NCI-H146 treated with DMSO at 0.1 percent for 48 hours (cell line): ENCODE data around the gene MTHFD1L.

ENCODE experiments used
- DNase-seq: peaks from one replicate; lab custom pipeline; 2025; ENCODE audit not compliant: unreplicated experiment; lab: John Stamatoyannopoulos, UW

MTHFD1L gene

DNA sequence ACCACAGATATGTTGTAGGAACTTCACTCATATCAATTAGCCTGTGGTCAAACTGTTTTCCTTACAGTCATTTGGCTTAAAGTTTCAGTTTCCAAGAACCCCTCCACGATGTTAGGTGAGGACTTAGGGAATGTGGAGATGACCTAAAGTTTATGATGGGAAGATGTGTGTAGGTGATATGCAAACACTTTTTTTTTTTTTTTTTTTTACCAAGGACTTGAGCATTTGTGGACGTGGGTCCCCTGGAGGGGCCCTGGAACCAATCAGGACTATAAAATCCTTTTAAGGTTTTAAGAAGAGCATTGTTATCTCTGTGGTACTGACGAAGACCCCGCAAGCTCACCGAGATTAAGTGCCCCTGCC lies 478 bp upstream of the MTHFD1L start:
- no peak for DNase-seq

DNA sequence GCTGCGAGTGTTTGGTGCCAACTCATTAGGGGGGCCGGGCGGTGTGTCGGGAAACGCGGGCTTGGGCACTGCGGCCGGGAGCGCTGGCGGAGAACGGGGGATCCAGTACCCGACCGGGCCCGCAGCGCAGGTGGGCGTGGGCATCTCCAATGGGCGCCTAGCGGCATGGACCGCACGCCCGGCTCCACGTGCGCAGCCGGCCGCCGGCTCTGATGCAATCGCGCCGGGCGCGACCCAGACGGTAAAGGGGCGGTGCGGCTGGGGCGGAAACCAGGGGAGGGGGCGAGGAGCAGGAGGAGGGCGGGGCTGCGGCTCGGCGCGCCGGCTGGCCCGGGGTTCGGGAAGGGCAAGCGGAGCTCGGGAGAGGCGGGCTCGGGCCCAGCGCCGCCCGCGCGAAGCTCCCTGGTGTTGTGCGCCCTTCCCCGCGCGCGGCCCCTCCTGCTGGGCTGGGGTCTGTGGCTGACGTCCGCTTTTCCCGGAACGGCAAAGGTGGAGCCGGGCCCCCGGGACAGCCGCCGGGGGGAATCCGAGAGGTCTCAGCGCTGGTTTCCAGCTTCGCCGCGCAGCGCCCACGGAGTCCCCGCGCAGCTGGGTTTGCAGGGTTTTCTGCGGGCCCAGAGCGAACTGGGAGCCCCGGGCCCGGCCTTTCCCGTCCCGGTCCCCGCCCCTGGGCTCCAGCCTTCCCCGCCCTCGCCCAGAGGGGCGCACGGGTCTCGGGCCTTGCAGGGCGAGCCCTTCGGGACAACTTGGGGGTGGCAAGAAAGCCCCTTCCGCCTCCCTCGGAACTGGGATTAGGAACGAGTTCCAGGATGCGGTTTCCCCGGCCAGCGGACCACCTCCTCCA lies 867 bp downstream of the MTHFD1L start:
- peak; percentile 91 for DNase-seq

DNA sequence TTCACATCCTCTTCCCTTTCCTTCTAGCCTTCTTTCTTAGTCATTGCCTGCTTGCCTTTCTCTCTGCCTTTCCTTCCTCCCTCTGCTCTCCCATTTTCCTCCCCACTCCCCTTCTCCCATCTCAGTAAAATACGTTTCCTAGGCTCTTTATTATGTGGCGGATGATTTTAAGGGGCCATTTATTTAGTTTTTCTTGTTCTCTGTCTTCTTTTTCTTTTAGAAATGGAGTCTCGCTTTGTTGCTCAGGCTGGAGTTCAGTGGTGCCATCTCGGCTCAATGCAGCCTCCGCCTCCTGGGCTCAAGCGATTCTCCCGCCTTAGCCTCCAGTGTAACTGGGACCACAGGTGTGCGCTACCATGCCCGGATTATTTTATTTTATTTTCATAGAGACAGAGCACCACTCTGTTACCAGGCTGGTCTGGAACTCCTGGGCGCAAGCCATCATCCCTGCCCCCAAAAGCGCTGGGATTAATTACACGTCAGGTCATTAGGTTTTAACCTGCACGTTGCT lies 1.5 kb downstream of the MTHFD1L start:
- DNase-seq: no peak

DNA sequence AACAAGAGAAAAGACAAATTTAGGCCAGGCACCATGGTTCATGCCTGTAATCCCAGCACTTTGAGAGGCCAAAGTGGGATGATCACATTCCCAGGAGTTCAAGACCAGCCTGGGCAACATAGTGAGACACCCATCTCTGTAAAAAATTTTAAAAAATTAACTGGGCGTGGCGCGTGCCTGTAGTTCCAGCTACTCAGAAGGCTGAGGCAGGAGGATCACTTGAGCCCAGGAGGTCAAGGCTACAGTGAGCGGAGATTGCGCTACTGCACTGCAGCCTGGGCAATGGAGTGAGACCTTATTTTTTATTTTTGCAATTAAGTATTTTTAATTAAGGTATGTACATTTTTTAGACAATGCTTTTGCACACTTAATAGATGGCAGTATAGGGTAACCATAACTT lies 3.3 kb downstream of the MTHFD1L start:
- no peak for DNase-seq

GRCh38 chr6:150874179-150874578 lies 8.7 kb downstream of the MTHFD1L start:
- DNase-seq: no peak

- no peak for DNase-seq
Observed at GRCh38 chr6:150875841-150876240, 10.3 kb downstream of the MTHFD1L start.

- no peak for DNase-seq
Observed at GRCh38 chr6:150876598-150876997, 11.1 kb downstream of the MTHFD1L start.

DNA sequence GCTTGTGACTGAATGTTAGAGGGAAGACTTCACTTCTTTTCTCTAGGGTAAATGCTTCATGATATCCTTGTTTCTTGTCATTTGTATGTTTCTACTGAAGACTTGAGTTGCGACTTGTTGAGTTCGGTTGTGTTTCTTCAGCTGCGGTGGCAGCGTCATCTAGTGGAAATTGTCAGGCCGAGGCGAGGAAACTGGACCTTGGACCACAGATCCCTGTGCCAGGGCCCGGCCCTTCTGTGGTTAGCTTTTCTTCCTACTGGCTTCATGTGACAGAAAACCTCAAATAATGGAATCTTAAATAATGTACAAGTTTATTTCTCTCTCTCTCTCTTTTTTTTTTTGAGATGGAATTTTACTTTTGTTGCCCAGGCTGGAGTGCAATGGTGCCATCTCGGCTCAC lies 12.4 kb downstream of the MTHFD1L start:
- no peak for DNase-seq

GRCh38 chr6:150878347-150879213 lies 13.1 kb downstream of the MTHFD1L start:
- DNase-seq: no peak

DNA sequence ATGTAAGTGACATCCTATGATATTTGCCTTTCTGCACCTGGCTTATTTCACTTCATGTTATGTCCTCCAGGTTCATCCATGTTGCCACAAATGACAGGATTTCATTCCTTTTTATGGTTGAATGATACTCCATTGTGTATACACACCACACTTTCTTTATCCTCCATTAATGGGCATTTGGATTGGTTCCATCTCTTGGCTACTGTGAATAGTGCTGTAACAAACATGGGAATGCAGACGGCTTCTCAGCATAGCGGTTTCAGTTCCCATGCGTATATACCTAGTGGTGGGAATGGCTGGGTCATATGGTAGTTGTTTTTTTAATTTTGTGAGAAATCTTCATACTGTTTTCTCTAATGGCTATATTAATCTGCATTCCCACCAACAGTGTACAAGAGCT lies 14.8 kb downstream of the MTHFD1L start:
- DNase-seq: no peak

GRCh38 chr6:150881911-150882481 lies 16.5 kb downstream of the MTHFD1L start:
- peak; percentile 80 for DNase-seq

DNA sequence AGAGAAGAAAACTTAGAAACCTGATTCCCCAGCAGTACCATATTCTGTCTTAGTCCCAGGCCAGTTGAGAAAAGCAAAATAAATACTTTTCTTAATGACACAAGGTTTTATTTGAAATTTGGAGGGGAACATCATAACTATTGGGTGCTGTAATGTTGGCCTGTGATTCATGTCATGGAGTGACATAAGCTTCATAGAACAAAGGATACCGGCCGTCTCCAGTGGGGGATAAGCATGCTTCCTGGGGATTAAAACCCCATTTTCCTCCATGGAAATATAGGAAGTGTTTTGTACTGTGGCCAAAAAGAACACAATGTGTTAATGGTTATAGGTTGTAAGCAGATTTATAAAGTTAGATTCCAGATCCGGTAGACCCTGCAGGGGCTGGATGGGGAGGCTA lies 18.0 kb downstream of the MTHFD1L start:
- no peak for DNase-seq

DNA sequence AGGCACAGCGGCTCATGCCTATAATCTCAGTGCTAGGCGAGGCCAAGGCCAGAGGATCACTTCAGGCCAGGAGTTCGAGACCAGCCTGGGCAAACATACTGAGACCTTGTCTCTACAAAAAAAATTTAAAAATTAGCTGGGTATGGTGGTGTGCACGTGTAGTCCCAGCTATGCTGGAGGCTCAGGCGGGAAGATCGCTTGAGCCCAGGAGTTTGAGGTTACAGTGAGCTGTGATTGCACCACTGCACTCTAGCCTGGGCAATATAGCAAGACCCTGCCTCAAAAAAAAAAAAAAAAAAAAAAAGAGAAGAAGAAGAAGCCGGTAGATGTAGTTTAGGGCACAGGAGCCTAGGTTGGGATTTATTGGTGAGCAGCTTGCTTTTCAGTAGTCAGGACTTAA lies 20.7 kb downstream of the MTHFD1L start:
- no peak for DNase-seq

DNA sequence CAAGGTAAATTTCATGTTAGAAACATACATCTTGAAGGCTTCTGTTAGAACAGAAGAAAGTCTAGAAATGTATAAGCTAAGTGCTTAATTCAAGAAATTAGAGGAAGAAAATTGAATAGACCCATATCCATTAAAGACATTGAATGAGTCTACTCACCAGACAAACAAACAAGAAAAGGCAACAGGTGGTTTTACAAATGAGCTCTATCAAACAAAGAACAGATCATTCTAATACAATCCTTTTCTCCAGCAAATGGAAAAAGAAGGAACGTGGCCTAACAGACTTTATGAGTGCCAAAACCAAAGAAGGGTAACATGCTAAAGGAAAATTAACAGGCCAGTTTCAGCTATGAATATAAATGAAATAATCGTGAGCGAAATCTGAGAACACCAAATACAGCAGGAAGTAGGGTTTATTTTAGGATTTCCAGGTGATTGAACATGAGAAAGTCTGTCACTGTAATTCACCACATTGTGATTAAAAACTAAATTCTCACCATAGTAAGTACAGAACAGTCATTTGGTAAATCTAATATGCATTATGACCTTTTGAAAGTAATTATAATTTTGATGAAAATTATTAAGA lies 22.6 kb downstream of the MTHFD1L start:
- DNase-seq: peak; percentile 27

DNA sequence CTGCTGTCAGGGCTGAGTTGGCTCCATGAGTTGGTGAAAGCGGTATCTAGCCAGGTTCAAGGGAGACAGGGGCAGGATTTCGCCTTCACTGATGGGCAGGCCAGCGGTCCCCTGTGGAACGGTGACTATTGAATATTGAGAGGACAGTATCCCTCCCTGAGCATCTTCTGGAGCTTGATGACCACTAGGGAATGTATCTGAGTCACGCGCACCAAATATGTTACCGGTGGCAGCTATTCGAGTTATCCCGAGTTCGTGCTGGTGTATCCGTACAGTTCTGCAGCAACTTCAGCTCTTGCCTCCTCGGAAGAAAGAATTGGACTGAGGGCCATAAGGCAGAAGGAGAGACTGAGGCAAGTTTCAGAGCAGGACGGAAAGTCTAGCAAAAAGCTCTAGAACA lies 24.8 kb downstream of the MTHFD1L start:
- DNase-seq: no peak

DNA sequence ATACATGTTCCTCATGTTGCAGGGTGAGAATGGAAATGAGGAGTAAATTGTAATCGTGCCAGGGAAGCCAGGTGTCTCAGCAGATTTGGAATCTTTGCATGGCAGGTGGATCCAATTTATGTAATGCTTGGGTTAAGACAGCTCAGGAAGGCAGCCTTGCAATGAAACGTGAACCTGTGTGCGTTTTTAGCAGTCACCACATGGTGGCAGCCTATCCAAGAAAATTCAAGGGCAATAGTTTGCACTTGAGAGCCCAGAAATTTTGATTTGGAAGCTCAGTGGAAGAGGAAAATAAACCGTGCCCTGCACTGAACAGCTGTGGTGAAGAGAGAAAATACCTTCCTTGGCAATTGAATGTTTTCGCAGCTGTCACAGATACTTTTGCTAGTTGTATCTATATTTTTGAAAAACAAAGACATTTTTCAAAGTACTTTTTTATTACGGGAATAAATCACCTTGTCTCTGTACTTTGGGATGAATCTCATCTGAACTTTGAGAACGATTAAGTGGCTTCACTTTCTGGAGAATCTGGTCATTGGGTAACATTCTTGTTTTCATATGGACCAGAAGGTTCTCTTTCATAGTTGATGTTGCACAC lies 26.5 kb downstream of the MTHFD1L start:
- DNase-seq: peak; percentile 77

DNA sequence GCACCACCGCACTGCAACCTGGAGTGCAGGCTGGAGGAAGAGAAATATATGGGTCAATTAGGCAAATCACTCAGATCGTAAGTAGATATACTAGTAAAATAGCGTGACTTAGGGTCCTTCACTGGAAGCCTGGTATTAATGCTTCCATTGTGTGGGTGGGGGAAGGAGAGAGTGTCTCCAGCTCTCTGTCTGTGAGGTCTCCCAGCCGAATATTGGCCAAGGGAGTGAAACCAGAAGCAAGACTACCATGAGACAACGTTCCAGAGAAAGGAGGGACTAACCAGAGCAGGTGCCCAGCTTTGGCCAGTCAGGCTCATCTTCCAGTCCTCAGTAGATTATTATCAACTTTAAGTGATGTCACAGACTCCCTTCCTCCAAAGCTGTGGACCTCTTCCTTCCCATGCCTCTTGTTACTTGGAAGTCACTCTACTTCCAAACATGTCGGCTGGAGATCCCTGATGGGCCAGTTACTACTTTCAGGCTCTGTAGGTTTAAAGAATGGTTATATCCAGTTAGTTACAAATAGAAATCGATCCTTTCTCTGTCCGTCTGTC lies 28.8 kb downstream of the MTHFD1L start:
- no peak for DNase-seq

- DNase-seq: peak; percentile 57
Observed at GRCh38 chr6:150894935-150895552, 29.5 kb downstream of the MTHFD1L start.

DNA sequence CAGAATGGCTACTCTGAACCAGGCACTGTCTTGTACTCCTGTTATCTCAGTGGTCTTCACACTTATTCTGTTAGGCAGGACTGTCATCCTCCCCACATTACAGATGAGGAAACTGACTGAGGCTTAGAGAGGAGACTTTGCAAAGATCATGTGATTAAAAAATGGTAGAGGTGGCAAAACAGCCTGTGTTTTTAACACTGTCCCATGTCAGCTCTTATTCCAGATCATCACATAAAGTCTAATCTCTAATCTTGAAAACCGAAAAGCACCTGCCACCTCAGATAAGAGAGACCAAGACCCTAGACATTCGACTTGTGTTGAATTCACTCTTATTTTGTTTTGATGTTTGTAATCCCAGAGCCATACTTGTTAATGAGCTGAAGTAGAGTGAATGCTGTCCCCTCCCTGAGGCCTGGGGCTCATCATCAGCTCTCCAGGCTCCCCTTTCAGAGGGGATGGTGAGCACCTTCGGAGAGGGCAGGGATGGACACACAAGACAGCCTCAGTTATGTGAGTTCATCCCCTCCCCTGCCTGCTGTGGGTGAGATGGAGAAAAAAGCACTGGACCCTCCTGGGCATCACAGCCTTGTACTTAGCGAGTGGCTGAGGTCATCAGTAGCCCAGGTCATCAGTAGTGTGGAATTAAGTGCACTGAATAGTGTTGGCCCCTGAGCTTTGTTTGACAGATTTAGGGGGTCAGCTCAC lies 30.6 kb downstream of the MTHFD1L start:
- DNase-seq: no peak
